Hepatocyte (in vitro differentiated cells): ENCODE measurements around the gene ACYP2.

Source experiments
- EZH2 ChIP-seq: fragments of 200-600 bp; sonication (generic); IDR thresholded peaks from 2 replicates; pipeline ENCODE4 v1.6.1; 2016; ENCODE audit warnings: antibody characterized with exemption, mild to moderate bottlenecking, borderline replicate concordance
- EZH2phosphoT487 ChIP-seq: fragments of 200-600 bp; sonication (generic); IDR thresholded peaks from one replicate; pipeline ENCODE4 v1.6.1; 2018; ENCODE audit warnings: antibody characterized with exemption, mild to moderate bottlenecking, low read depth, moderate library complexity; ENCODE audit not compliant: unreplicated experiment, severe bottlenecking
- TF ChIP-seq, protein P1 (sequence below): fragments of 200-600 bp; sonication (generic); IDR thresholded peaks from 2 replicates; pipeline ENCODE4 v1.5.1; 2016; ENCODE audit warnings: antibody characterized with exemption, mild to moderate bottlenecking; ENCODE audit not compliant: poor library complexity

DNA sequence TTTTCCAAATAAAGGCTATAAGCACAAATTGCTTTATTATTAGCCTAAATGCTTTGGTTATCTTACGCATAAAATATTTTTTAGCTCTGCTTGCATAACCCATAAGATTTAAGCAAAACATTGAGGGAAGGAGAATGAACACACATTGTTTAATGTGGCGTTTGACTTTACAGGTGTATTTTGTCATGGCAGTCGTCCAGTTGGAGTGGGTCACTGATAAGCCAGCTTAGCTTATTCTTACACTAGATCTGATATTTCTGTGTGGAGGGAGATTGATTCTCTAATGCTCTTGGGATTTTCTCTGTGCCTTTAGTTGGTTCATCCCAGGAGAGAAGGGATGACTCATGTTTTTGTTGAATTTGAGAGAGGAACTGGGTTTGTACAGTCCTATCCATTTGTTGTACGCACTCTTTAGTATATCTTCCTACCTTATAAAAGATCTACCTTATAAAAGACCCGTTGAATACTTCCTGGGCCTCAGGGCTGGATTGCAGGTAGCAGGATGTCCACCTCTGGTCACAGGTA is 47.5 kb upstream of the ACYP2 start:
- TF ChIP-seq, protein P1, sequence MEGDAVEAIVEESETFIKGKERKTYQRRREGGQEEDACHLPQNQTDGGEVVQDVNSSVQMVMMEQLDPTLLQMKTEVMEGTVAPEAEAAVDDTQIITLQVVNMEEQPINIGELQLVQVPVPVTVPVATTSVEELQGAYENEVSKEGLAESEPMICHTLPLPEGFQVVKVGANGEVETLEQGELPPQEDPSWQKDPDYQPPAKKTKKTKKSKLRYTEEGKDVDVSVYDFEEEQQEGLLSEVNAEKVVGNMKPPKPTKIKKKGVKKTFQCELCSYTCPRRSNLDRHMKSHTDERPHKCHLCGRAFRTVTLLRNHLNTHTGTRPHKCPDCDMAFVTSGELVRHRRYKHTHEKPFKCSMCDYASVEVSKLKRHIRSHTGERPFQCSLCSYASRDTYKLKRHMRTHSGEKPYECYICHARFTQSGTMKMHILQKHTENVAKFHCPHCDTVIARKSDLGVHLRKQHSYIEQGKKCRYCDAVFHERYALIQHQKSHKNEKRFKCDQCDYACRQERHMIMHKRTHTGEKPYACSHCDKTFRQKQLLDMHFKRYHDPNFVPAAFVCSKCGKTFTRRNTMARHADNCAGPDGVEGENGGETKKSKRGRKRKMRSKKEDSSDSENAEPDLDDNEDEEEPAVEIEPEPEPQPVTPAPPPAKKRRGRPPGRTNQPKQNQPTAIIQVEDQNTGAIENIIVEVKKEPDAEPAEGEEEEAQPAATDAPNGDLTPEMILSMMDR: no peak
- no peak for TF ChIP-seq EZH2
- no peak for TF ChIP-seq EZH2phosphoT487
